NCI-H82 (cell line): ENCODE results near the gene SOAT1.
"Not testable (repeated sequence)": the region's sequence is repeated elsewhere in the genome, so short reads cannot be mapped to it uniquely, and the experiment has no call there.

Experiments
- DNase-seq: peaks from one replicate; lab custom pipeline; 2025; lab: John Stamatoyannopoulos, UW

The SOAT1 gene

GRCh38 chr1:179293340-179294327 lies at the start of gene SOAT1:
TSS of gene SOAT1 (plus strand) at chr1:179293797. CDS start at chr1:179302685, 8,888 bp downstream.
- peak; percentile 99 for DNase-seq

- DNase-seq: not testable (repeated sequence)
Observed at GRCh38 chr1:179245426-179245825, 48.2 kb upstream of the SOAT1 start.

- DNase-seq: no peak
Observed at GRCh38 chr1:179247923-179248322, 45.7 kb upstream of the SOAT1 start.

- DNase-seq: peak; percentile 58
Observed at GRCh38 chr1:179251675-179252074, 41.9 kb upstream of the SOAT1 start.

- DNase-seq: no peak
Observed at GRCh38 chr1:179252606-179253005, 41.0 kb upstream of the SOAT1 start.

- peak; percentile 52 for DNase-seq
Observed at GRCh38 chr1:179253286-179253972, 40.2 kb upstream of the SOAT1 start.

GRCh38 chr1:179262183-179262582 lies 31.4 kb upstream of the SOAT1 start:
- no peak for DNase-seq

- no peak for DNase-seq
Observed at GRCh38 chr1:179263121-179263520, 30.5 kb upstream of the SOAT1 start.

GRCh38 chr1:179264507-179264906 lies 29.1 kb upstream of the SOAT1 start:
- DNase-seq: no peak

GRCh38 chr1:179269071-179269470 lies 24.5 kb upstream of the SOAT1 start:
- peak; percentile 11 for DNase-seq

- DNase-seq: peak; percentile 18
Observed at GRCh38 chr1:179274424-179274823, 19.2 kb upstream of the SOAT1 start.

- no peak for DNase-seq
Observed at GRCh38 chr1:179278920-179279319, 14.7 kb upstream of the SOAT1 start.

GRCh38 chr1:179283992-179284391 lies 9.6 kb upstream of the SOAT1 start:
- DNase-seq: no peak

- no peak for DNase-seq
Observed at GRCh38 chr1:179287946-179288345, 5.7 kb upstream of the SOAT1 start.

GRCh38 chr1:179288977-179289376 lies 4.6 kb upstream of the SOAT1 start:
- no peak for DNase-seq

- no peak for DNase-seq
Observed at GRCh38 chr1:179295164-179295755, 1.7 kb downstream of the SOAT1 start.

GRCh38 chr1:179296356-179297104 lies 2.9 kb downstream of the SOAT1 start:
- DNase-seq: no peak

GRCh38 chr1:179297105-179297378 lies 3.4 kb downstream of the SOAT1 start:
- no peak for DNase-seq

GRCh38 chr1:179298952-179299351 lies 5.4 kb downstream of the SOAT1 start:
- DNase-seq: no peak

- no peak for DNase-seq
Observed at GRCh38 chr1:179300112-179300511, 6.5 kb downstream of the SOAT1 start.

- no peak for DNase-seq
Observed at GRCh38 chr1:179302070-179302469, 8.5 kb downstream of the SOAT1 start.

- DNase-seq: no peak
Observed at GRCh38 chr1:179303200-179303785, 9.7 kb downstream of the SOAT1 start.
